ENCODE results near the gene MAP3K10.

The MAP3K10 gene

GRCh38 chr19:40244579-40245317 is 53.5 kb downstream of the MAP3K10 start:
- no peak for DNase-seq (ENCODE audit: low read depth)
- no peak for TF ChIP-seq CTCF (conservative IDR thresholded peaks at IDR 0.05; ENCODE audit: control insufficient read depth, insufficient read depth, low read depth, low read length)
- no peak overlapping the region for H3K4me3 ChIP-seq (ENCODE audit: control insufficient read depth, low read depth, low read length)

GRCh38 chr19:40245506-40246128 is 54.4 kb downstream of the MAP3K10 start:
- H3K4me3 ChIP-seq (ENCODE audit: control insufficient read depth, low read depth, low read length) = no peak overlapping the region
- DNase-seq (ENCODE audit: low read depth) = no peak
- TF ChIP-seq CTCF (conservative IDR thresholded peaks at IDR 0.05; ENCODE audit: control insufficient read depth, insufficient read depth, low read depth, low read length) = no peak

GRCh38 chr19:40246292-40247073 is 55.3 kb downstream of the MAP3K10 start:
- H3K4me3 ChIP-seq (ENCODE audit: control insufficient read depth, low read depth, low read length) = no peak overlapping the region

GRCh38 chr19:40247178-40247577 is 56.0 kb downstream of the MAP3K10 start:
- no peak for TF ChIP-seq CTCF (conservative IDR thresholded peaks at IDR 0.05; ENCODE audit: control insufficient read depth, insufficient read depth, low read depth, low read length)
- no peak overlapping the region for H3K4me3 ChIP-seq (ENCODE audit: control insufficient read depth, low read depth, low read length)
- no peak for DNase-seq (ENCODE audit: low read depth)

More at GRCh38 chr19:40246292-40247073, 55.3 kb downstream of the MAP3K10 start:
- TF ChIP-seq CTCF (conservative IDR thresholded peaks at IDR 0.05; ENCODE audit: control insufficient read depth, insufficient read depth, low read depth, low read length) = no peak
- no peak for DNase-seq (ENCODE audit: low read depth)

GRCh38 chr19:40247735-40248262 is 56.6 kb downstream of the MAP3K10 start:
- H3K4me3 ChIP-seq (ENCODE audit: control insufficient read depth, low read depth, low read length) = no peak overlapping the region
- no peak for TF ChIP-seq CTCF (conservative IDR thresholded peaks at IDR 0.05; ENCODE audit: control insufficient read depth, insufficient read depth, low read depth, low read length)

GRCh38 chr19:40249201-40249600 is 58.0 kb downstream of the MAP3K10 start:
- no peak for TF ChIP-seq CTCF (conservative IDR thresholded peaks at IDR 0.05; ENCODE audit: control insufficient read depth, insufficient read depth, low read depth, low read length)
- DNase-seq (ENCODE audit: low read depth) = no peak
- no peak overlapping the region for H3K4me3 ChIP-seq (ENCODE audit: control insufficient read depth, low read depth, low read length)

More at GRCh38 chr19:40247735-40248262, 56.6 kb downstream of the MAP3K10 start:
- no peak for DNase-seq (ENCODE audit: low read depth)
